Activated CD4-positive, CD25-positive, alpha-beta regulatory T cell treated with anti-CD3 and anti-CD28 coated beads, Interleukin-2, amount 50 U/mL, for 16 hours (primary cell): ENCODE measurements around the gene RPUSD3.
"Not testable (repeated sequence)": the region's sequence is repeated elsewhere in the genome, so short reads cannot be mapped to it uniquely, and the experiment has no call there.

Experiments
- DNase-seq: peaks from one replicate; pipeline ENCODE4 v3.0.0-alpha.2; 2020; ENCODE audit warnings: low read depth, low spot score

RPUSD3 gene

DNA sequence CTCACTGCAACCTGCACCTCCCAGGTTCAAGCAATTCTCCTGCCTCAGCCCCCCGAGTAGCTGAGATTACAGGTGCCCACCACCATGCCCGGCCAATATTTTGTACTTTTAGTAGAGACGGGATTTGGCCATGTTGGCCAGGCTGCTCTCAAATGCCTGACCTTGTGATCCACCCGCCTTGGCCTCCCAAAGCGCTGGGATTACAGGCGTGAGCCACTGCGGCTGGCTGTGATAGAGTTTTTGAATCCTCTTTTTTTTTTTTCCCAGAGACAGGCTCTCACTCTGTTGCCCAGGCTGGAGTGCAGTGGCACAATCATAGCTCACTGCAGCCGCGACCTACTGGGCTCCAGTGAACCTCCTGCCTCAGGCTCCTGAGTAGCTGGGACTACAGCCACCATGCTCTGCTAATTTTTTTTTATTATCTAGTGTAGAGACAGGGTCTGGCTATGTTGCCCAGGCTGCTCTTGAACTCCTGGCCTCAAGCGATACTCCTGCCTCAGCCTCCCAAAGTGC lies 21.4 kb upstream of the RPUSD3 start:
- DNase-seq: not testable (repeated sequence)

DNA sequence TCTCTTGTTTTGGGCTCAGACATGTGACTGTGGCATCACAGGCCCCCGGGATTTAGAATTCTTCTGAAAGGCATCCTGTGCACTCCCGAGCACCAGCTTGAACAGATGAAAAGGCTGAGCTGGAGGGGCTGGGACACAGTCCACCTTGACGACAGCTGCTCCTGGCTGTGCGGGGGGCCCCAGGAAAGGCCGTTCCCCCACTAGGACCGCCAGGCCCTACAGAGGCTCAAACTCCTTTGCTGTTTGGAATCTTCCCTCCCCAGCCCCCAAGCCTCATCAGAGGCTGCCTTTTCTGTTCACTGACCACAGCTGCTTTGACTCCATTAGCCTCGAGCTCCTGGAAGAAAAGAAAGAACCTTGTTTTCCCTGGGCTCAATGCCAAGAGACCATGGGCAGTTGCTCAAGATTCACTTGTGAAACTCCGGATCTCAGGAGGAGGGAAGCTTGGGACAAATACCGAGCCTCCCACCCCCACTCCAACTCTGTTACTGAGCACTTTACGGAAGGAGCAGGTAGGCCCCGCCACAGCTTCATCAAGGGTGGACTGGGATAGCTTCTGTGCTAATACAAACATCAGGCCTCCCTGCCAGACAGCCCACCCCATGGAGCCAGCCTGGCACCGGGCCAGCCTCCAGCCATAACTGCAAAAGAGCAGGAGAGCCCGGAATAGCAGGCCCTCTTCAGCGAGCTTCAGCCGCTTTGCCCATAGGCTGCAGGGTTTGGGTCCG lies 20.6 kb upstream of the RPUSD3 start:
- DNase-seq: no peak

DNA sequence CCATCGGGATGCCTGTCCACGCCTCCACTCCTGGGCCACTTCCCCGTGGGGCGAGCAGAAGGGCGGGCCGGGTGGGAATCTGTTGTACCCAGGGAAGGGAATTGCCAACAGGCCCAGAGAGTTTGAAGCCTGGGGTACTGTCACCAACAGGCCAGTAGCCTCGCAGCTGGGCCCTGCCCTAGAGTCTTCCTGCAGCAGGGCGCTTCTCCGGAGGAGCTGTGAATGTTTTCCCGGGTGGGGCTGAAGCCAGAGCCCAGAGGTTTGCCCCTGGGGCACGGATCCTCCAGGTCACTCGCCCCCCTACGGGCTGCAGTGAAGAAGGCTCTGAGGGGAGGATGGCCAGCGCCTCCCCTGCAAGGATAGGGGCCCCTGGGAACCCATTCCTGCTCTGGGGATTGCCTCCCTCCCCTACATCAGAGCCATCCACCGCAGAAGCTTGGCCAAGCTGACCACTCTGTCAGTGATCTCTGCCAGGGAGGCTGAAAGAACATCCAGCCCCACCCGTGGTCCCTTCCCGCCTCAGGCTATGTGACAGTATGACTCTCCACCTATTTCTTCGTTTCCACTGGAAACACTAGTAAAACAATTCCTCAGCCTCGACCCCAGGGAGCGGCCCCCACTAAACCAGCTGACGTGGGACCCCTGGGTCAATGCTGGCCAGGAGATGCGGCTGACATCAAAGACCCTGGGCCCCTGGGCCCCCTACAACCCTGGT lies 19.4 kb upstream of the RPUSD3 start:
- no peak for DNase-seq

DNA sequence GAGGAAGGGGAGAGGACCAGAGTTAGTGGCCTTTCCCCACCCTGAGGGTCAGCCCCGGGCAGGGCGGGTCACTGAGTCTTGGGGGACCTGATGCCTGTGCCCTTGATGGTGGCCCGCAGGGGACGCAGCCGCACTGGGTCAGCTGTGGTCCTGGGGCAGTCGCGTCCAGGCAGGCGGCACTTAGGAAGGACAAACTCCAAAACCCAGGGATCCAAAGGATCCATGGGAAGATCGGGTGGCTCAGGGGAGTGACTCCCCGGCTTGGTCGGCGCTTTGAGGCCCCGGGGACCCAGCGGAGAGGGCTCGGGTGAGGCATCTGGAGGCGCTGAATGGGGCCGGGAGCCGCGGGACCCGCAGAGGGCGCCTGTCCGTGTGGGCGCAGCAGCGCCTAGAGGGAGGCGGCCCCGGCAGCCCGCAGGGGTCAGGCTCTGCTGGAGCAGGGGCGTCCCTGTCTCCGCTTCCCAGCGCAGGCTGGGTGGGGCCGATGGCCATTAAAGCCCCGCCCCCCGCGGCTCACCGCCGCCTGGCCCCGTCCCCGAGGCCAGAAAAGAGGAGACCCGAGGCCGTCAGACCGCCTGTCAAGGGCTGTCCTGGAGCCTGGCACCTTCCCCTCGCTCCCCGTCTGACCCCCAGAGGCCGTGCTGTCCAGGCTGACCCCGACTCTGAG lies 18.7 kb upstream of the RPUSD3 start:
- DNase-seq: no peak

DNA sequence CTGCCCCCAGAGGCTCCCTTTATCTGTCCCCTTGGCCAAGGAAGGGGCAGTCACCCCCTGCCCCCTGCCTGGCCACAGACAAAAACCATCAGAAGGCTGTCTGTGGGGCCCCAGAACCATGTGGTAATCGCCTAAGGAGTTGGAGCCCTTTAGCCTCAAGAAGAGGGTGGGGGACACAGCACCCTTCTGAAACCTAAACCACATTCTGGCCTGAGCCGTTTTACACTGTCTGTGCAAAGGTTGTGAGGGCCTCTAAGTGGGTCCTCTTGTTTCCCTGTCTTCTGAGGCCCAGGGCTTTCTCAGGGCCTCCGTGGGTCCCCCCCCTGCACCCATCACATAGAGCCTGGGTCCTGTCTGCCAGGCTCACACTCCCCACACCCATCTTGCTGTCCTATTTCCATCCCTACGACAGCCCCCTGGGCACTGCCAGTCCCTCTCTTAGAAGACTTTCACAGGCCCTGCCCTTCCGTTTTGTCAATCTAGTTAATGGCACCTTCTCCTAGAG lies 17.9 kb upstream of the RPUSD3 start:
- no peak for DNase-seq

DNA sequence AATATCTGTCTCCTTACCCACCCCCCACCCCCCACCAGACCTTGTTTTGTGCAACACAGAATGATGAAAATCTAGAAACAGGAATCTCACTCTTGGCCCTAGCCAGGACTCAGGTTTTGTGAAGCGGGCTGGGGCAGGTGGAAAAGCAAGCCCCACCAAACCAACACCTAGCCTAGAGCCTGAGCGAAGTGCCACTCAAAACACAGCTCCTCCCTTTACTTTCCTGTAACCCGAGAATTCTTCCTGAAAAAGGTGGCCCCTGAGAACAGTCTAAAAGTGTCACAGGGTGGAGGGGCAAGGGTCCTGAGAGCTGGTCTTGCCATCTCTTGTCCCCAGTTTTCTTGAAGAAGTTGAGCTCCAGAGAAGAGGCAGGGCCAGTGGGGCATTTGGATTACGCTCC lies 17.4 kb upstream of the RPUSD3 start:
- no peak for DNase-seq

DNA sequence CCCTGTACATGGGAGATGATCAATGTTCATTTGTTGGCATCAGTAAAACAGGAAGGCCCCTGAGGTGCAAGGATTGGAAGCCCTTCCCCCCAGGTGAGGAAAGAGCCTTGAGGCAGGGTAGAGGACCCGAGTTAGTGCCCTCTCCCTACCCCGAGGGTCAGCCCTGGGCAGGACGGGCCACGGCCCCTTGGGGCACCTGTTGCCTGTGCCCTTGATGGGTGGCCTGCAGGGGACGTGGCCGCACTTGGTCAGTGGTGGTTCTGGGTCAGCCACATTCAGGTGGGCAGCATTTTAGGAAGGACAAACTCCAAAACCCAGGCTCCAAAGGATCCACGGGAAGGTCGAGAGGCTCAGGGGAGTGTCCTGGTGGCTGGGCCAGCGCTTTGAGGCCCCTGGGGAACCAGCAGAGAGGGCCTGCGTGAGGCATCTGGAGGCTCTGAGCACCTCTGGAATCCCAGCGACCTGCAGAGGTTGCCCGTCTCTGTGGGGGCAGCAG lies 15.8 kb upstream of the RPUSD3 start:
- DNase-seq: no peak

DNA sequence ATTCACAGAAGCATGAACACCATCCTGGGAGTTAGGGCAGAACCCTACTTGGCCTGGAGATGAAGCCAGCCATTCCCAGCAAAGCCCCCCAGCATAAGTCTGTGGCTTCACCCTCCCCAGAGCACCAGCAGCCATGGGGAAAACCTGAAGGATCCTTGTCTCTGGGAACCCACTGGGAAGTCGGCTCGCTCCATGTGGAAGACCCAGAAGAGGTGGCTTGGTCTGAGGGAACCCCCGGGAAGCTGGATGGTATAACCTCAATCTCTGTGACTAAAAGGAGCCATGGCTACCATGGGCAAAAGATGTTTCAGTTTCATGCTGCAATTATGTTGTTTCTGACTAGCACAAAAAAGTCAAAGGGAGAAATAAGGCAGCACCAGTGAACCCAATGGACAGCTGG lies 11.8 kb upstream of the RPUSD3 start:
- no peak for DNase-seq

DNA sequence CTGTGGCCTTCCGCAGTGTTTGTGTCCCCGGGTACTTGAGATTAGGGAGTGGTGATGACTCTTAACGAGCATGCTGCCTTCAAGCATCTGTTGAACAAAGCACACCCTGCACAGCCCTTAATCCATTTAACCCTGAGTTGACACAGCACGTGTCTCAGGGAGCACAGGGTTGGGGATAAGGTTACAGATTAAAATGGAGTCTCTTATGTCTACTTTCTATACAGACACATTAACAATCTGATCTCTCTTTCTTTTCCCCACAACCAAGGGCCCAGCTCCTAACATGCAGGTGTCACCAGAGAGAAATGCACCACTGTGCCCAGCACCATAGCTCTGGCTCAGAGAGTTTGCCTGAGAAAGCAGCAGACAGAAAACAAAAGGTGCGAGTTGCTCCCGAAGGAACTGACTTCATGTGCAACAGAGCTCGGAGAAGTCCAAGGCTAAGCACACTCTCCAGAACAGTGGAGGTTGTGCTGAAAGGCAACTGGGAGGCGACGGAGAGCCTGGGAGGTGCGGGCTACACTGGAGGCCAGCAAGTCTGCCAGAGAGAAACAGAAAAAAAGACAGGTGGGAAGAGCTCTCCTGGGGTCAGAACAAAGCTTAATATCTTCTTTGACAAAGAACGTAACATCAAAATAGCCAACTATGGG lies 10.6 kb upstream of the RPUSD3 start:
- not testable (repeated sequence) for DNase-seq

DNA sequence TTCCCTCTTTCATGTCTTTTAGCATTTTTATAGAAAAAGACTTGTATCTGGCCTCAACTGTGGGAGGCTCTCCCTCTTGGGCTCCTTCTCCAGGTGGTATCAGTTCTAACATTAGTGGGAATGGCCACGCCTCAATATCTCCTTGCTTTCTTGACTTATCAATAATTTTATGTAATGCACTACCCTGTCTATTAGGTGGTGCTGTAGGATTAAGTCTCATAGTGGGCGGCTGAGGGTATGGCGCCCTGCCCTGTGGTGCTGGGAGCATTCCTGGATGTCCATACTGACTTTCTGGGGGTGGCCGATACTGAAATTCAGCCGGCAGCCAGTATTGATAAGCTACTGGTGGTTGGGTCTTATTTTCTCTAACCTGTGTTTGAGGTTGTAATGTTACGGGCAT lies 8.7 kb upstream of the RPUSD3 start:
- DNase-seq: no peak

DNA sequence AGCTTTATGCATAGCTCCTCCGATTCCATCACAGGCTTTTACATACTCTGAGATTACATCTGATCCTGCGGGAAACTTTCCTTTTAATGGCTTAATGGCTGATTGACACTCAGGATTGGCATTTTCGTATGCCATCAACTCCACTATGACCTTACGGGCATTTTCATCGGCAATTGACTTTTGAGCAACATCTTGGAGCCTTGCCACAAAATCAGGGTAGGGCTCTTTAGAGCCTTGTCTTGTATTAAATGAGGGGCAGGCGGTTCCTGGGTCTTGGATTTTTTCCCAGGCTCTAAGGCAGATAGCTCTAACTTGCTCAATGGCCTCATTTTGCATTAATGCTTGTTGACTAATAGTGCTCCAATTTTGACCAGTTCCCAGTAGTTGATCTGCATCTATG lies 8.1 kb upstream of the RPUSD3 start:
- not testable (repeated sequence) for DNase-seq

DNA sequence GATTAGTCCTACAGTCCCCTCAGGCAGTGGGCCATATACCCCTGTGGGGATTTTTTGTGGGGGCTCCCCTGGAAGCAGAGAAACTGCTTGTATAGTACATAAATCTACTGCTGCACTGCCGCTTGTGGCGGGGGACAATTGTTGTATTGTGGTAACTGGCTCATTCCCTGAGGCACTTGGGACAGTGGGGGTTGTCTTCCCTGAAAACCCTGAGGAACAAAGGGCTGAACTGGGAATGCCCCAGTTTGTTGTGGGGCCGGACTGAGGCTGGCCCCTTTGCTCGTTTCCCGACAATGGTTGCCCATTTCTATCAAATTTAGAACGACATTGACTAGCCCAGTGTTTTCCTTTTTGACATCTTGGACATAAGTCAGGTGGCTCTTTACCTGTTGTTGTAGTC lies 7.6 kb upstream of the RPUSD3 start:
- DNase-seq: not testable (repeated sequence)

DNA sequence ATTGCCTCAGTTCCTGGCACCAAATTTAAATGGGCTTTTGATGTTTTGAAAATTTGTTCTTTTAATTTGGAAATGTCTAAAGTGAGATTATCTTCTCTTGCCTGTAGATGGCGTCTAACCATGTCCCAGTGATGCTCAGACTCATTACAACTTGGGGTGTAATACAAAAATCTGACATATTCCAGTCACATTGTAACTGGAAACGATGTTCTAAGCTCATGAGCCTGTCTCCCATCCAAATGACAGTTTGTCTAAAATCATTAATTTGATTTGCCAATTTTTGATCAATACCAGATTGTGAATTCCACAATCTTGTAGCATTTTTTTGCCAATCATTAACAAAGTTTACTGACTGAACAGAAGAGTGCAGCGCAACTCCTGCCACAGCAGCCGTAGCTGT lies 5.1 kb upstream of the RPUSD3 start:
- DNase-seq: not testable (repeated sequence)

DNA sequence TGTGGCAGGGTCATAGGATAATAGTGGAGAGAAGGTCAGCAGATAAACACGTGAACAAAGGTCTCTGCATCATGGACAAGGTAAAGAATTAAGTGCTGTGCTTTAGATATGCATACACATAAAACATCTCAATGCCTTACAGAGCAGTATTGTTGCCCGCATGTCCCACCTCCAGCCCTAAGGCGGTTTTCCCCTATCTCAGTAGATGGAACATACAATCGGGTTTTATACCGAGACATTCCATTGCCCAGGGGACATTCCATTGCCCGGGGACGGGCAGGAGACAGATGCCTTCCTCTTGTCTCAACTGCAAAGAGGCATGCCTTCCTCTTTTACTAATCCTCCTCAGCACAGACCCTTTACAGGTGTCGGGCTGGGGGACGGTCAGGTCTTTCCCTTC lies 4.1 kb upstream of the RPUSD3 start:
- DNase-seq: not testable (repeated sequence)

DNA sequence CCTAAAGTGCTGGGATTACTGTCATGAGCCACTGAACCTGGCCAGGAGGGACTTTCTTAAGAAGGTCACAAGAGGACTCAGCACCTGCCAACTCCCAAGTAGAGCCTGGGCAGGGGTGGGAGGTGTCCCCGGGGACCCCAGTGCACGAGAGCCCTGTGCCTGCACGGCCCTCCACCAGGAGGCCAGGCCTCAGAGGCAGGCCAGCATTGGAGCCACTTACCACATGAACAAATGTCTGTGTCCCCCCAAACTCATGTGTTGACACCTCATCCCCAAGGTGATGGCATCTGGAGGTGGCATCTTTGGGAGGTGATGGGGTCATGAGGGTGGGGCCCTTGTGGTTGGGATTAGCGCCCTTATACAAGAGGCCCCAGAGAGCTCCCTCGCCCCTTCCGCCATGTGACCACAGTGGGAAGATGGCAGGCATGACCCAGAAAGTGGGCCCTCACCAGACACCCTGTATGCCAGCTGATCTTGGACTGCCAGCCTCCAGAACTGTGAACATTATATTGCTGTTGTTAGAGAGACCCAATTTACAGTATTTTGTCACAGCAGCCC lies 3.2 kb upstream of the RPUSD3 start:
- DNase-seq: no peak

DNA sequence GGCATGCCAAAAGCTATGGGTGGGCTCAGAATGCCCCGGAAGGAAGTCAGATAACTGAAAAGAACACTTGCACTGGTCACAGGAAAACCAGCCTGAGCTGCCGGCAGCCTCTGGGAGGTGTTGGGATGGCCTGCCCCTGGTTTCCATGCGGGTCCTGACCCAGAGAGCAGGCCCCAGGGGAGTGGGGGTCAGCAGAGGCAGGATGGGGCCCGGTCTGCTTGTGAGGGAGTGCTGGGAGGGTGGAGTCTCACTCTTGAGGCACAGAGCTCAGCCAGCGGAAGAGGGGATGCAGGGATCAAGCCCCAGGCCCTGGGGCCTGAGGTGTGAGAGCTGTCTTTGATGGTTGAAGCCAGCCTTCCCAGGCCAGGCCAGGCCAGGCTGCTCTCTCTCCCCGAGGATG lies 2.4 kb upstream of the RPUSD3 start:
- no peak for DNase-seq

DNA sequence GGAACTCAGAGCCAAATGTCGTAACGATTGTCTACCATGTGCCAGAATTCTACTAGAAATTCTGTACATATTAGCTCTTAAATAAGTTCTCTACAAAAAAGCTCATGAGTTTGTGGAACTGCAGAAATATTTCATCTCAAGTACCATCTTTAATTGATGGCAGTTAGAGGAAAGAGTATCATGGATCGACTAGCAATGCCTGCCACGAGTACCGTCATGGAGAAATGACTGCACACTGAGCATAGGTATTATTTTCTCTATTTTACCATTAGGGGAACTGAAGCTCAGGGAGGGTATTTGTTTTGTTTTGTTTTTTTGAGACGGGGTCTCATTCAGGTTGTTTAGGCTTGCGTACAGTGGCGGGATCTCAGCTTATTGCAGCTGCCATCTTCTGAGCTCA lies 2.8 kb downstream of the RPUSD3 start:
- no peak for DNase-seq

DNA sequence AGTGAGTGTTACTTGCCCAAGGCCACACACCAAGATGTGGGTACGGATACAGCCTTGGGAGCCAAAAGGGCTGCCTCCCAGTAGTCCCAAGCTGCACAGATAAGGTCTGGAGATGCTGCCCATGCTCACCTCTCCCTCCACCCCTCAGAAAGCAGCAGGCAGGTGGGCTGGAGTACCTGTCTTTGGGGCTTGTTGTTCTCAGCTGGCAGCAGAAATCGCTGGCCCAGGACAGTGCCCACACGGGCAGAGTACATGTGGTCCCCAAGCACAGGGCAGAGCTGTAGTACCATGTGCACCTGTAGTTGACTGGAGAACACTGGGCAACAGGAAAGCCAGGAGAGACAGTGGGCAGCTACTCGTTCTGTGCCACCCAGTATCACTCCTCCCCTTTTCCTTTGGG lies 5.0 kb downstream of the RPUSD3 start:
- no peak for DNase-seq

DNA sequence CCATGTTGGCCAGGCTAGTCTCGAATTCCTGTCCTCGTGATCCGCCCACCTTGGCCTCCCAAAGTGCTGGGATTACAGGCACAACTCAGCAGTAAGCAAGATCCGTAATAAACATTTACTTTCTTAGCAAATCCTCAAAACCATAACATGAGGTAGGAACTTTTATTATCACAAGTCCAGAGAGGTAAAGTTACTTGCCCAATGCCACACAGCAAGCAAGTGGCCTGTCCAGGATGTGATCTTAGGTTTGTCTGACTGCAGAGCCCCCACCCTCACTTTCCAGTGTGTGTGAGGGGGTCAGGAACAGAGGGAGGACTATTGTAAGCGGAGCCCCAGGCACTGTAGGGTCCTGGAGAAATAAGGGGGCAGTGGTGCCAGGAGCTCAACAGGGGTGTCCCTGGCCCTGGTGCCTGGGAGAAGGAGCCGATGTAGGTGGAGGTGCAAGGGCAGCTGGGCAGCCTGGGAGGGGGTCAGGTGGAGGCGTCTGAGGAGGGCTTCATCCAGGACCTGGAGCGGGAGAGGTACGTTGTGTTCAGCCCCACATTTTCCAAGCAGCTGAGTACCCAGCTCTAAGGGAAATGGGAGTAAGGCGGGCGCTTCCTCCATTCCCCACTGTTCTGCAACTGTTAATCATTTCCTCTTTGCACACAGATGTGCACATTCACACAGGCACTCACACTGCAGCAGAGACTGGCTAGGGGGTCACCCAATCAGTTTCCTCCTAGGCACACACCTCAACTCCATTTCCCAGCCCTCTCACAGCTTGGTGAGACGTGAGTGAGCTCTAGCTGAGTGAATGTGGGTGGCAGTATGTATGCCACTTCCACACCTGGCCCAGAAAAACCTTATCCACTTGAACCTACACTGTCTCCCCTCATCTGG lies 5.9 kb downstream of the RPUSD3 start:
- no peak for DNase-seq
